Measurements from ENCODE around the gene OR5H14.

The OR5H14 gene

DNA sequence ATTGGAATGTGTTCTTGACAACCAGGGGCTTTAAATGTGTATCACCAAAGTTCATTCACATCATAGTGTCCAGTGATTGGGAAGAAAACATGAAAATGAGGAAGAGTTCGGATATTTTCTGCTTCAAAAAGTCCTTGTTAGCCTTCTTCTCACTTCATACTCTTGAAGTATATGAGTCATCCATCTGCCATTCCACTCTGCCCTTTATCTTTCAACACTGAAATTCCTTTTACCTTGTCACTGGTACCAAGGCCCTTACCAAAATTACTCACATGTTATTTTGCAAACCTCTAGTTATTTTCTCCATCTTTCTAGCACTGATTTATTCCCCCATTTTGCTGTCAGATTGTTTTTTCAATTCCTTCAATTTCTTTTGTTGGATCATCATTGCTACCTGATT is 51.7 kb downstream of the OR5H14 start:
- Histone ChIP-seq H3K27me3 (ENCODE audit: insufficient read depth, low read length) (no peaks in the 10 kb centered on the region), H3K9ac (ENCODE audit: low read length) (no peak overlapping the region), H3K9me3 (ENCODE audit: low read length) (no peaks in the 10 kb centered on the region), H3K27ac (ENCODE audit: low read depth, low read length, poor library complexity, severe bottlenecking) (no peak overlapping the region), H3K36me3 (ENCODE audit: insufficient read depth, low read length) (no peaks in the 10 kb centered on the region), H3K4me3 (ENCODE audit: low read depth, low read length, poor library complexity, severe bottlenecking) (no peak overlapping the region), H3K79me2 (ENCODE audit: insufficient read depth, low read length) (no peaks in the 10 kb centered on the region), H4K20me1 (ENCODE audit: insufficient read depth, low read length) (no peaks in the 10 kb centered on the region), H3F3A (ENCODE audit: insufficient read depth, low read length) (no peaks in the 10 kb centered on the region), H3K4me1 (ENCODE audit: insufficient read depth, low read length, severe bottlenecking) (no peaks in the 10 kb centered on the region), H3K9me2 (ENCODE audit: low read depth, low read length) (no peaks in the 10 kb centered on the region), H3K4me2 (ENCODE audit: low read length) (no peak overlapping the region), H2AFZ (ENCODE audit: low read length) (no peak overlapping the region)
- no peak for TF ChIP-seq EZH2 (IDR thresholded peaks at IDR 0.05; ENCODE audit: borderline replicate concordance, low read length)
- TF ChIP-seq, protein P1, sequence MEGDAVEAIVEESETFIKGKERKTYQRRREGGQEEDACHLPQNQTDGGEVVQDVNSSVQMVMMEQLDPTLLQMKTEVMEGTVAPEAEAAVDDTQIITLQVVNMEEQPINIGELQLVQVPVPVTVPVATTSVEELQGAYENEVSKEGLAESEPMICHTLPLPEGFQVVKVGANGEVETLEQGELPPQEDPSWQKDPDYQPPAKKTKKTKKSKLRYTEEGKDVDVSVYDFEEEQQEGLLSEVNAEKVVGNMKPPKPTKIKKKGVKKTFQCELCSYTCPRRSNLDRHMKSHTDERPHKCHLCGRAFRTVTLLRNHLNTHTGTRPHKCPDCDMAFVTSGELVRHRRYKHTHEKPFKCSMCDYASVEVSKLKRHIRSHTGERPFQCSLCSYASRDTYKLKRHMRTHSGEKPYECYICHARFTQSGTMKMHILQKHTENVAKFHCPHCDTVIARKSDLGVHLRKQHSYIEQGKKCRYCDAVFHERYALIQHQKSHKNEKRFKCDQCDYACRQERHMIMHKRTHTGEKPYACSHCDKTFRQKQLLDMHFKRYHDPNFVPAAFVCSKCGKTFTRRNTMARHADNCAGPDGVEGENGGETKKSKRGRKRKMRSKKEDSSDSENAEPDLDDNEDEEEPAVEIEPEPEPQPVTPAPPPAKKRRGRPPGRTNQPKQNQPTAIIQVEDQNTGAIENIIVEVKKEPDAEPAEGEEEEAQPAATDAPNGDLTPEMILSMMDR (IDR thresholded peaks at IDR 0.05; ENCODE audit: low read length), result no peak

Data from OCI-LY1 (cell line).